ENCODE measurements around the gene CAP2.

CAP2 gene

GRCh38 chr6:17601386-17601703 is 207.9 kb downstream of the CAP2 start:
- no peak for DNase-seq (ENCODE audit: low read depth in 1 of 2, low spot score in 1 of 2)
- H3K27me3 ChIP-seq (ENCODE audit: insufficient read depth, poor library complexity, severe bottlenecking): no peaks in the 10 kb centered on the region
- H3K27ac ChIP-seq (replicated peaks): no peak overlapping the region
- TF ChIP-seq POLR2AphosphoS5 (IDR thresholded peaks at IDR 0.05; ENCODE audit: low read depth) (no peak), REST (IDR thresholded peaks at IDR 0.05; ENCODE audit: insufficient replicate concordance, low read depth) (no peak), SPI1 (IDR thresholded peaks at IDR 0.05; ENCODE audit: borderline replicate concordance, low read depth) (no peak), GABPA (IDR thresholded peaks at IDR 0.05; ENCODE audit: low read depth) (no peak), CTCF (IDR thresholded peaks at IDR 0.05; ENCODE audit: insufficient read depth, low read length) (no peak)
- H3K4me3 ChIP-seq (replicated peaks; ENCODE audit: insufficient read depth, low read length): peak overlapping the region; percentile 65

GRCh38 chr6:17602888-17603287 is 209.5 kb downstream of the CAP2 start:
- H3K4me3 ChIP-seq (replicated peaks; ENCODE audit: insufficient read depth, low read length): no peak overlapping the region
- no peak overlapping the region for H3K27ac ChIP-seq (replicated peaks)
- TF ChIP-seq SPI1 (IDR thresholded peaks at IDR 0.05; ENCODE audit: borderline replicate concordance, low read depth) (no peak), POLR2AphosphoS5 (IDR thresholded peaks at IDR 0.05; ENCODE audit: low read depth) (no peak)
- H3K27me3 ChIP-seq (ENCODE audit: insufficient read depth, poor library complexity, severe bottlenecking): no peaks in the 10 kb centered on the region
- DNase-seq (ENCODE audit: low read depth in 1 of 2, low spot score in 1 of 2): no peak

- Histone ChIP-seq H3K4me3 (replicated peaks; ENCODE audit: insufficient read depth, low read length) (no peak overlapping the region), H3K27ac (replicated peaks) (no peak overlapping the region), H3K27me3 (ENCODE audit: insufficient read depth, poor library complexity, severe bottlenecking) (no peaks in the 10 kb centered on the region)
- DNase-seq (ENCODE audit: low read depth in 1 of 2, low spot score in 1 of 2): no peak
- TF ChIP-seq REST (IDR thresholded peaks at IDR 0.05; ENCODE audit: insufficient replicate concordance, low read depth) (no peak), GABPA (IDR thresholded peaks at IDR 0.05; ENCODE audit: low read depth) (no peak), CTCF (IDR thresholded peaks at IDR 0.05; ENCODE audit: insufficient read depth, low read length) (no peak), POLR2AphosphoS5 (IDR thresholded peaks at IDR 0.05; ENCODE audit: low read depth) (no peak), SPI1 (IDR thresholded peaks at IDR 0.05; ENCODE audit: borderline replicate concordance, low read depth) (no peak)
Measured at GRCh38 chr6:17606606-17607005, 213.2 kb downstream of the CAP2 start.

Data from HL-60 (cell line).